NCI-H1105 treated with DMSO at 0.1 percent for 48 hours (cell line): Measurements from ENCODE around the gene FKBP6.
A peak's percentile ranks its signal among the peaks of the same experiment; 100 is the strongest.
"Not testable (repeated sequence)": the region's sequence is repeated elsewhere in the genome, so short reads cannot be mapped to it uniquely, and the experiment has no call there.

ENCODE experiments used
- DNase-seq: peaks from one replicate; lab custom pipeline; 2025; lab: John Stamatoyannopoulos, UW

FKBP6 gene

GRCh38 chr7:73324081-73324845 is 3.7 kb upstream of the FKBP6 start:
- DNase-seq, result peak; percentile 4

- not testable (repeated sequence) for DNase-seq
Measured at GRCh38 chr7:73325424-73325823, 2.5 kb upstream of the FKBP6 start.

GRCh38 chr7:73327449-73327848 is 512 bp upstream of the FKBP6 start:
- DNase-seq, result not testable (repeated sequence)

GRCh38 chr7:73328696-73329095 is 735 bp downstream of the FKBP6 start:
- no peak for DNase-seq

- DNase-seq, result no peak
Measured at GRCh38 chr7:73329861-73330581, 2.1 kb downstream of the FKBP6 start.

- DNase-seq, result no peak
Measured at GRCh38 chr7:73330772-73331171, 2.8 kb downstream of the FKBP6 start.

- DNase-seq, result no peak
Measured at GRCh38 chr7:73332447-73332846, 4.5 kb downstream of the FKBP6 start.

GRCh38 chr7:73338321-73338720 is 10.4 kb downstream of the FKBP6 start:
- no peak for DNase-seq

- DNase-seq, result no peak
Measured at GRCh38 chr7:73340514-73340913, 12.6 kb downstream of the FKBP6 start.

- DNase-seq, result no peak
Measured at GRCh38 chr7:73341877-73342276, 13.9 kb downstream of the FKBP6 start.

- DNase-seq, result peak; percentile 20
Measured at GRCh38 chr7:73342645-73343044, 14.7 kb downstream of the FKBP6 start.

- DNase-seq, result peak; percentile 22
Measured at GRCh38 chr7:73343671-73344380, 15.9 kb downstream of the FKBP6 start.

GRCh38 chr7:73345538-73345937 is 17.6 kb downstream of the FKBP6 start:
- no peak for DNase-seq

- DNase-seq, result no peak
Measured at GRCh38 chr7:73345951-73346350, 18.0 kb downstream of the FKBP6 start.

GRCh38 chr7:73349763-73350162 is 21.8 kb downstream of the FKBP6 start:
- no peak for DNase-seq

- DNase-seq, result no peak
Measured at GRCh38 chr7:73350306-73351068, 22.5 kb downstream of the FKBP6 start.

GRCh38 chr7:73351447-73352167 is 23.6 kb downstream of the FKBP6 start:
- no peak for DNase-seq

GRCh38 chr7:73352784-73353183 is 24.8 kb downstream of the FKBP6 start:
- DNase-seq, result no peak

GRCh38 chr7:73353243-73353642 is 25.3 kb downstream of the FKBP6 start:
- no peak for DNase-seq

GRCh38 chr7:73354196-73354595 is 26.2 kb downstream of the FKBP6 start:
- DNase-seq, result no peak

GRCh38 chr7:73354821-73355220 is 26.9 kb downstream of the FKBP6 start:
- no peak for DNase-seq
